ENCODE results near the gene PDE4D. TPM values are rescaled to one million over a fixed set of nuclear protein-coding genes. Genes with fewer than 3 reads are reported as not detected.

Gene PDE4D
- polyA plus RNA-seq, 4 donors: 19.4 to 35.9 (median 23.1) TPM

GRCh38 chr5:59665086-59665831 is 228.3 kb downstream of the PDE4D start:
- no peak for DNase-seq (ENCODE audit: low read depth in 4 of 4, low spot score in 2 of 4)

- no peak for DNase-seq (ENCODE audit: low read depth in 4 of 4, low spot score in 2 of 4)
Observed at GRCh38 chr5:59661954-59662615, 231.4 kb downstream of the PDE4D start.

GRCh38 chr5:59661311-59661710 is 232.2 kb downstream of the PDE4D start:
- no peak for DNase-seq (ENCODE audit: low read depth in 4 of 4, low spot score in 2 of 4)

GRCh38 chr5:59660737-59661136 is 232.8 kb downstream of the PDE4D start:
- no peak for DNase-seq (ENCODE audit: low read depth in 4 of 4, low spot score in 2 of 4)

GRCh38 chr5:59656351-59657254 is 236.9 kb downstream of the PDE4D start:
- DNase-seq (ENCODE audit: low read depth in 4 of 4, low spot score in 2 of 4): no peak

- DNase-seq (ENCODE audit: low read depth in 4 of 4, low spot score in 2 of 4): no peak
Observed at GRCh38 chr5:59655693-59656309, 237.7 kb downstream of the PDE4D start.

- DNase-seq (ENCODE audit: low read depth in 4 of 4, low spot score in 2 of 4): no peak
Observed at GRCh38 chr5:59654691-59655090, 238.8 kb downstream of the PDE4D start.

GRCh38 chr5:59652449-59652848 is 241.1 kb downstream of the PDE4D start:
- DNase-seq (ENCODE audit: low read depth in 4 of 4, low spot score in 2 of 4): no peak

- no peak for DNase-seq (ENCODE audit: low read depth in 4 of 4, low spot score in 2 of 4)
Observed at GRCh38 chr5:59648949-59649921, 244.3 kb downstream of the PDE4D start.

GRCh38 chr5:59648038-59648831 is 245.3 kb downstream of the PDE4D start:
- DNase-seq (ENCODE audit: low read depth in 4 of 4, low spot score in 2 of 4): no peak

- DNase-seq (ENCODE audit: low read depth in 4 of 4, low spot score in 2 of 4): no peak
Observed at GRCh38 chr5:59645380-59645779, 248.1 kb downstream of the PDE4D start.

- no peak for DNase-seq (ENCODE audit: low read depth in 4 of 4, low spot score in 2 of 4)
Observed at GRCh38 chr5:59640411-59640810, 253.1 kb downstream of the PDE4D start.

- no peak for DNase-seq (ENCODE audit: low read depth in 4 of 4, low spot score in 2 of 4)
Observed at GRCh38 chr5:59637884-59638580, 255.5 kb downstream of the PDE4D start.

- no peak for DNase-seq (ENCODE audit: low read depth in 4 of 4, low spot score in 2 of 4)
Observed at GRCh38 chr5:59629561-59629960, 264.0 kb downstream of the PDE4D start.

- DNase-seq (ENCODE audit: low read depth in 4 of 4, low spot score in 2 of 4): no peak
Observed at GRCh38 chr5:59628062-59628828, 265.3 kb downstream of the PDE4D start.

- DNase-seq (ENCODE audit: low read depth in 4 of 4, low spot score in 2 of 4): no peak
Observed at GRCh38 chr5:59624898-59625297, 268.6 kb downstream of the PDE4D start.

GRCh38 chr5:59622848-59623247 is 270.7 kb downstream of the PDE4D start:
- DNase-seq (ENCODE audit: low read depth in 4 of 4, low spot score in 2 of 4): no peak

Measured in left renal cortex interstitium (tissue), 4 donors.